MM.1S (cell line): ENCODE data around the gene SMPD4.
"Not testable (repeated sequence)": the region's sequence is repeated elsewhere in the genome, so short reads cannot be mapped to it uniquely, and the experiment has no call there.

Experiments
- DNase-seq: peaks from one replicate; pipeline ENCODE4 v3.0.0-alpha.2; 2015
- H2AFZ ChIP-seq: fragments of 300-600 bp; sonication (generic); 2 replicates; pipeline ENCODE4 v1.6.0; 2016; ENCODE audit warnings: antibody characterized with exemption, low read length
- H3F3A ChIP-seq: fragments of 300-600 bp; sonication (generic); 2 replicates; pipeline ENCODE4 v1.6.1; 2016; ENCODE audit warnings: mild to moderate bottlenecking, antibody characterized with exemption, low read length, moderate library complexity, mixed read lengths; ENCODE audit not compliant: insufficient read depth
- H3K27ac ChIP-seq: fragments of 300-600 bp; sonication (generic); 2 replicates; pipeline ENCODE4 v1.5.1; 2016; ENCODE audit warnings: mild to moderate bottlenecking, low read length
- H3K27me3 ChIP-seq: fragments of 300-600 bp; sonication (generic); replicated peaks from 2 replicates; pipeline ENCODE4 v1.6.0; 2016; ENCODE audit warnings: low read length; ENCODE audit not compliant: insufficient read depth
- H3K36me3 ChIP-seq: fragments of 300-600 bp; sonication (generic); replicated peaks from 2 replicates; pipeline ENCODE4 v1.6.1; 2016; ENCODE audit warnings: mild to moderate bottlenecking, low read length, mixed read lengths; ENCODE audit not compliant: insufficient read depth
- H3K4me1 ChIP-seq: fragments of 300-600 bp; sonication (generic); 2 replicates; pipeline ENCODE4 v1.6.1; 2016; ENCODE audit warnings: low read length, mixed read lengths
- H3K4me2 ChIP-seq: fragments of 300-600 bp; sonication (generic); 2 replicates; pipeline ENCODE4 v1.6.0; 2016; ENCODE audit warnings: low read depth, low read length
- H3K4me3 ChIP-seq: fragments of 300-600 bp; sonication (generic); 2 replicates; pipeline ENCODE4 v1.5.1; 2016; ENCODE audit warnings: low read length, mixed read lengths
- H3K79me2 ChIP-seq: fragments of 300-600 bp; sonication (generic); 2 replicates; pipeline ENCODE4 v1.6.1; 2016; ENCODE audit warnings: mixed run types, low read length, mixed read lengths
- H3K9ac ChIP-seq: fragments of 300-600 bp; sonication (generic); 2 replicates; pipeline ENCODE4 v1.6.1; 2016; ENCODE audit warnings: low read length, mixed read lengths
- H3K9me2 ChIP-seq: fragments of 300-600 bp; sonication (generic); replicated peaks from 2 replicates; pipeline ENCODE4 v1.6.1; 2016; ENCODE audit warnings: mild to moderate bottlenecking, low read length, mixed read lengths; ENCODE audit not compliant: insufficient read depth
- H3K9me3 ChIP-seq: fragments of 300-600 bp; sonication (generic); replicated peaks from 2 replicates; pipeline ENCODE4 v1.6.1; 2016; ENCODE audit warnings: mild to moderate bottlenecking, low read length, mixed read lengths; ENCODE audit not compliant: insufficient read depth
- H4K20me1 ChIP-seq: fragments of 300-600 bp; sonication (generic); 2 replicates; pipeline ENCODE4 v1.6.1; 2016; ENCODE audit warnings: mild to moderate bottlenecking, low read length, moderate library complexity, mixed read lengths; ENCODE audit not compliant: insufficient read depth

The SMPD4 gene

DNA sequence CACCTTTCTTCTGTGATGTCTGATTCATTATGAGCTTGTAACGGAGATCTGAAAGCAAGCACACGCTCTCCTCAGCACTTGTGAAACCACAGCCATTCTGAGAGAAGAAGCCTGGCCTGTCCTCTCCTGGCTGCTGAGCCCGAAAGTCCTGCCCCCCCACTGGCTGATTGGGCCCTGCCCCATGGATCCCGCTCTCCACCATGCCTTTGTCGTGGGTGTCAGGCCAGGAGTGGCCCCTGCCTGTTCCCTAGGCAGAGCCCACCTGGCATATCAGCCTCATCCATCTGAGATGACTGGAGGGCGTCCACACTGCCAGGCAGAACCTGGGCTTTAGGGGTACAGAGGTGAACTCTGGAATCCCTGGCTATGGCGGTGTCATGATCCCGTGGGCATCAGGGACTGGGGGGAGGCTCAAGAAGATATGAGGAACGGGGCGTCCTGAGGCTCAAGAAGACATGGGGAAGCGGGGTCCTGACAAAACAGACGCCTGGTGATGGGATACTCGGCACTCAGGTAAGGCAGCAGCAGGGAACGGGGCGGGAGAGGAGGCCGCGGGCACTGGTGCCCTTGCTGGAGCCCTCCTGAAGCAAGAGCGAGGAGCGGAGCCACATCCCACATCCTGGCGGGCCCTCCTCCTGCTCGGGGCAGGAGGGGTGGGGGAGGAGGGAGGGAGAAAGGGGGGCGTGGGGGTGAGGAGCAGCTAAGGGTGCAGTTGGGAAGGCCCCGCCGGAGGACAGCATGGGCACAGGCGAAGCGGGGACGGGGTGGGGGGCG lies 37.9 kb downstream of the SMPD4 start:
- not testable (repeated sequence) for DNase-seq, H3K4me3 ChIP-seq, H2AFZ ChIP-seq, H3K9ac ChIP-seq, H3K36me3 ChIP-seq, H3K4me1 ChIP-seq, H3K4me2 ChIP-seq, H4K20me1 ChIP-seq, H3K79me2 ChIP-seq, H3K27me3 ChIP-seq, H3K27ac ChIP-seq, H3K9me3 ChIP-seq, H3F3A ChIP-seq, H3K9me2 ChIP-seq

DNA sequence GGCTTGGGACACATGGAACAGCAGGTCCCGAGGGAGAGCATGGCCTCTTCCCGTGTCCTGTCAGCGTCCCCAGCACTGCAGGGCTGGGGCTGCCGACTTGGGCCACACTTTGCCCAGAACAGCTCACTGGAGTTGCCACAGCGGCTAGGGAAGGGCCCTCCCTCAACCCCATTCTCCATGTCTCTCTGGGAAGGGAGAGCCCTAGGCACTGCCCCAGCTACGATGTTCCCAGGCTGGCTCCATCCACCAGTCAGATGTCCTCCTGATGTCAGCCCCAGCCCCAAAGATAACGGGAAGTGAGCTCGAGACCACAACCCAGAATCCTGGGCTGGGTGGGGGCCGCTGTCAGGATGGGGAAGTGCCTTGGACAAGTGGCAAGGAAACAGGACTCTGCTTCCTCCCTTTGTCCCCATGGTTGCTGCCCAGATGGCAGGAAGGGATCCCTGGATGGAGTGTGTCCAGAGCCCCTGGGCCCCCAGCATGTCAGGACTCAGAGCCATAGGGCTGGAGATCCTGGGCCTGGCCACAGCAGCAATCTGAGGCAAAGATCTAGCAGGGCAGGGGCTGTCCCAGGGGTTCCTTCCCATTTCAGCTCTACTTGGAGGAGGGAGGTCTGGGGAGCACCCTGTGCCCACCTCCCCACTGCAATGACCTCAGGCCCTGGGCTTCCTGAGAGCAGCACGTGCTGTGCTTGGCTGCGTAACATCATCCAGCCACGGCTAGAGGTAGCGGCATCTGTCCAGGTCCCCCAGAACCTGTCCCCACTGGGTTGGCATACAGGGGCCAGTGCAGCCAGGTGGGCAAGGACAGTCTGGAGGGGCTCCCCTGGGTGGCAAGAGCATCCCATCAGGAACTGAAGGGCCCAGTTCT lies 38.8 kb downstream of the SMPD4 start:
- H4K20me1 ChIP-seq, H3K4me1 ChIP-seq, H3K36me3 ChIP-seq, H2AFZ ChIP-seq, H3K9ac ChIP-seq, H3K79me2 ChIP-seq, H3F3A ChIP-seq, H3K4me3 ChIP-seq, H3K27ac ChIP-seq, H3K9me3 ChIP-seq, H3K4me2 ChIP-seq, H3K9me2 ChIP-seq, DNase-seq, H3K27me3 ChIP-seq: not testable (repeated sequence)

- H3K36me3 ChIP-seq, DNase-seq, H3K79me2 ChIP-seq, H3K9ac ChIP-seq, H4K20me1 ChIP-seq, H3F3A ChIP-seq, H3K27me3 ChIP-seq, H3K27ac ChIP-seq, H3K9me3 ChIP-seq, H3K4me2 ChIP-seq, H3K9me2 ChIP-seq, H3K4me1 ChIP-seq, H3K4me3 ChIP-seq, H2AFZ ChIP-seq: not testable (repeated sequence)
These were observed 39.6 kb downstream of the SMPD4 start for GRCh38 chr2:130141645-130142370.

DNA sequence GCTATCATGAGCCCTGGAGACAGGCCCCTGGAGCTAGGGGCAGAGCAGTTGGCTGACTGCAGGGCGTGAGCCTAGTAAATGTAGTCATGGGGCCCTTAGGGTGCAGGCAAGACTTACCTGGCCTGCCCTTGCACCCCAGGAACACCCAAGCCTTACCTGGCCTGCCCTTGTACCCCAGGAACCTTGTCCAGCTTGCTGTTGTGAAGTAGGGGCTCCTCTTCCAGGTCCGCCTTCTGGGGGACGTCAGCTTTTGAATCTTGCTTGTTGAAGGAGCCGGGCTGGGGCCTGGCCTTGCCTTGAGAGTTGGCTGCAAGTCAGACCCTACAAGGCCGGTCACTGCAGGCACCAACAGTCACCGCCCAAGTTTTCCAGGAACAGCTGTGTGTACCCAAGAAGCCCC lies 40.4 kb downstream of the SMPD4 start:
- H3K36me3 ChIP-seq, H3K27me3 ChIP-seq, H4K20me1 ChIP-seq, H3F3A ChIP-seq, H3K4me1 ChIP-seq, H3K9ac ChIP-seq, H3K79me2 ChIP-seq, DNase-seq, H3K4me2 ChIP-seq, H3K9me3 ChIP-seq, H3K27ac ChIP-seq, H3K4me3 ChIP-seq, H2AFZ ChIP-seq, H3K9me2 ChIP-seq: not testable (repeated sequence)

DNA sequence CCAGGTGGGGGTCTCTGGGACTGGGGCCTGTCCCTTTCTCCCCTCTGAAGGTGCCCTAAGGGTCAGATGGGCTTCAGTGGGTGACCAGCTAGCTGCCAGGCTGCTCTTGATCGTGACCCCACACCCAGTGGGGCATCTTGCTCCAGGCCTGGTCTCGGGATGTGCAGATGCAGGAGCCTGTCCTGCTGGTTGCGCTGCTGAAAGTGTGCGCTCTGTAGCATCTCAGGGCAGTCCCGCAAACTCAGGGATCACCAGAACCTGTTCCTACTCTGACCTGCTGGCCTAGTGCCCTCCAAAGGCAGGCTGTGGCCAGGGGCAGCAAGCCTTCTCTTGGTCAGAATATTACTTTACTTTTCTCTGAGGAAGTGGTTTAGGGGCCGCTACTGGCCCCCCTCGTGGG lies 40.9 kb downstream of the SMPD4 start:
- not testable (repeated sequence) for H3K36me3 ChIP-seq, H3K79me2 ChIP-seq, H3K9me2 ChIP-seq, H3K27ac ChIP-seq, H3K27me3 ChIP-seq, H3K9me3 ChIP-seq, H3K4me2 ChIP-seq, H3F3A ChIP-seq, H3K4me1 ChIP-seq, H3K4me3 ChIP-seq, DNase-seq, H2AFZ ChIP-seq, H3K9ac ChIP-seq, H4K20me1 ChIP-seq

GRCh38 chr2:130139331-130140280 lies 41.8 kb downstream of the SMPD4 start:
- H3K27me3 ChIP-seq, H3K9me3 ChIP-seq, H4K20me1 ChIP-seq, H3K4me3 ChIP-seq, H3K79me2 ChIP-seq, H3K27ac ChIP-seq, H3K4me1 ChIP-seq, DNase-seq, H3K36me3 ChIP-seq, H2AFZ ChIP-seq, H3F3A ChIP-seq, H3K9ac ChIP-seq, H3K9me2 ChIP-seq, H3K4me2 ChIP-seq: not testable (repeated sequence)

DNA sequence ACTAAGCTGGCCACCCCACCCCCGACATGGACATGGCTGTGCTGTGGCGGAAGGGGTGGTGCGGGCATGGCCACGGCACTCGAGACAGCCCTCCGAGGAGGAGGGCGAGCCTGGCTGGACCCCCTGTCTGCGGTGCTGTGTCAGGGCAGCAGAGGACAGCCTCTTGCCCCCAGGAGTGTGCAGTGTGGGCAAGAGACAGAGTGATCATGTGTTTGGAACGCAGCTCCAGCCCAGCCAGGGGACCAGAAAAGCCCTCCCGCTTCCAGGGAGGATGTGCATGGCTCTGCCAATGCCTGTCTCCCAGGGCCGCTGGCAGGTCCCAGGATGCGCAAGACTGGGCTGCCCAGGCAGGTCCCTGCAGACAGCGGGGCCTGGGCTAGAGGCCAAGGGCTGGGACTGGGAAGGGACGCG lies 42.6 kb downstream of the SMPD4 start:
- H3F3A ChIP-seq, DNase-seq, H3K4me1 ChIP-seq, H3K36me3 ChIP-seq, H2AFZ ChIP-seq, H3K9ac ChIP-seq, H3K4me3 ChIP-seq, H3K9me2 ChIP-seq, H3K4me2 ChIP-seq, H3K9me3 ChIP-seq, H4K20me1 ChIP-seq, H3K27me3 ChIP-seq, H3K27ac ChIP-seq, H3K79me2 ChIP-seq: not testable (repeated sequence)
